ENCODE measurements around the gene AGER. TPM values are rescaled to one million over a fixed set of nuclear protein-coding genes. Genes with fewer than 3 reads are reported as not detected.
A peak's percentile ranks its signal among the peaks of the same experiment; 100 is the strongest.

Gene AGER
- total RNA-seq (2012; rRNA removed) (0.18 and 0.28 TPM in 2 replicates), polyA plus RNA-seq (2012; rRNA removed) (4.2 and 4.9 TPM in 2 replicates), Bru-seq, nascent RNA (percentile 50 among the genes with signal in this experiment), BruChase-seq, experiment 1, labeled RNA remaining after a 6-hour chase (percentile 61 among the genes with signal in this experiment), BruChase-seq, experiment 2, labeled RNA remaining after a 2-hour chase (percentile 65 among the genes with signal in this experiment)
- 1.1 and 2.2 TPM in 2 replicates for polyA plus RNA-seq (2012; cell fraction: cytosol; rRNA removed)
- polyA plus RNA-seq (2012; cell fraction: nucleus; rRNA removed; ENCODE audit: low replicate concordance), result 30.4 and 52.1 TPM in 2 replicates
- long read RNA-seq, partial matches to known transcripts, result 1 of 1 reads
- long read RNA-seq, other reads (novel, unspliced or antisense), result 0 of 1 reads

DNA sequence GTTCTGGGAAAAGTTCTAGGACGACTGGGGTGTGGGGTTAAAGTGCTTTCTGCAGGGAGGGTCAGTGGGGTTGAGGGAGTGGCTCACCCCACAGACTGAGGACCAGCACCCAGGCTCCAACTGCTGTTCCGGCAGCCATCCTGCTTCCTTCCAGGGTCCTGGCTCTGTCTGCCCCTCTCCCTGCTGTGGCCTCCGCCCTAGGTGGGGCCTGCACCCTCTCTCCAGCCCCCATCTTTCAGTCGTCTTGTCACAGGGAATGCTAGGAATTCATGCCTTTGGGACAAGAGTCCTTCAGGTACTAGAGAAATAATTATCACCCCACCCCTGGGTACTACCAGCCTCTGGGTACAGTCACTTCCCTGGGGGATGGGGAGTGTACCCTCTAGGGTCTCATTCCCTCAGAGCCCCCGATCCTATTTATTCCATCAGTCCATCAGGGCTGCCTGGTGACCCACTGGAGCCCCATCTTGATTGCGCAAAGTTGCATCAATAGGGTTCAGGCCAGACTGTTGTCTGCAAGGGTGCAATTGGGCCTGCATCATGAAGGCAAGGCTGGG lies at the start of gene AGER:
Gene AGER (minus strand): TSS at position 170 of the 557 bp plus-strand sequence. CDS start 31 bp downstream, at position 139.
- Histone ChIP-seq H2AK5ac (ENCODE audit: low read depth, low read length) (no peak within 1 kb of the TSS; the same call in 1 of the 2 replicates), H2AFZ (replicated peaks; ENCODE audit: low read length, poor library complexity) (peak within 1 kb of the TSS; percentile 39), H2BK5ac (ENCODE audit: low read depth, low read length, poor library complexity, severe bottlenecking) (no peak within 1 kb of the TSS), H4K20me1 (ENCODE audit: insufficient read depth, low read length) (no peaks in the 10 kb centered on the region), H3K18ac (ENCODE audit: low read depth, low read length) (no peak within 1 kb of the TSS), H3K27me3 (ENCODE audit: control insufficient read depth, insufficient read depth, low read length) (no peaks in the 10 kb centered on the region), H4K91ac (ENCODE audit: insufficient read depth, low read depth, low read length) (no peak within 1 kb of the TSS), H3K23ac (ENCODE audit: low read depth, low read length) (no peak within 1 kb of the TSS), H3K36me3 (ENCODE audit: control insufficient read depth, insufficient read depth, low read length) (peaks cover 38% of the 10 kb centered on the region), H4K5ac (ENCODE audit: low read depth, low read length) (no peak within 1 kb of the TSS), H3K9ac (ENCODE audit: low read depth, low read length) (no peak within 1 kb of the TSS), H2BK120ac (ENCODE audit: low read depth, low read length) (no peak within 1 kb of the TSS), H2BK20ac (ENCODE audit: low read depth, low read length) (no peak within 1 kb of the TSS), H3K4me2 (ENCODE audit: low read depth, low read length) (no peak within 1 kb of the TSS), H3K4me1 (ENCODE audit: control insufficient read depth, insufficient read depth, low read length) (no peaks in the 10 kb centered on the region), H3K4me3 (ENCODE audit: insufficient read depth, low read depth, low read length) (no peak within 1 kb of the TSS), H3K79me1 (ENCODE audit: low read depth in 1 of 2, low read length in 2 of 2) (peaks cover 11 to 48% of the 10 kb centered on the region in 2 experiments), H3K4ac (ENCODE audit: low read depth, low read length) (no peak within 1 kb of the TSS; the same call in 1 of the 2 replicates), H3K9me3 (ENCODE audit: control insufficient read depth, insufficient read depth, low read length) (no peaks in the 10 kb centered on the region), H2AK9ac (replicated peaks; ENCODE audit: low read depth, low read length, poor library complexity) (peak within 1 kb of the TSS; percentile 71), H3K56ac (ENCODE audit: extremely low read depth, insufficient read depth, low read length) (no peak within 1 kb of the TSS), H3K9me1 (ENCODE audit: insufficient read depth, low read length) (peaks cover 9% of the 10 kb centered on the region), H3K14ac (replicated peaks; ENCODE audit: low read depth, low read length) (no peak within 1 kb of the TSS), H3K27ac (ENCODE audit: insufficient read depth, low read length) (no peak within 1 kb of the TSS), H2BK15ac (ENCODE audit: low read depth, low read length) (no peak within 1 kb of the TSS), H4K8ac (ENCODE audit: low read depth in 2 of 2, low read length in 2 of 2) (no peak within 1 kb of the TSS)
- in situ Hi-C loops (cut with MboI; ENCODE audit: low sequenced_read_pairs) (loop anchor here (25.0 kb wide), 1 partner anchor 778 kb away; the partner anchor contains the start of genes BRD2 and HLA-DMA), intact Hi-C loops (cut with micrococcal nuclease) (no loop called here), dilution Hi-C loops (cut with HindIII; ENCODE audit: low sequenced_read_pairs, unreplicated experiment) (no loop called here)
- ChIA-PET POLR2A (ENCODE audit: unreplicated experiment) (no interaction called here), CTCF (no interaction called here)
- WGBS, 2 experiments (ENCODE audit: extremely low coverage in 2 of 2, insufficient read length in 1 of 2), result 100% methylated on average over 1 of the region's 6 CpGs; no CpG with 5 or more reads in 1 of the 2 experiments
- TF ChIP-seq, protein P1, sequence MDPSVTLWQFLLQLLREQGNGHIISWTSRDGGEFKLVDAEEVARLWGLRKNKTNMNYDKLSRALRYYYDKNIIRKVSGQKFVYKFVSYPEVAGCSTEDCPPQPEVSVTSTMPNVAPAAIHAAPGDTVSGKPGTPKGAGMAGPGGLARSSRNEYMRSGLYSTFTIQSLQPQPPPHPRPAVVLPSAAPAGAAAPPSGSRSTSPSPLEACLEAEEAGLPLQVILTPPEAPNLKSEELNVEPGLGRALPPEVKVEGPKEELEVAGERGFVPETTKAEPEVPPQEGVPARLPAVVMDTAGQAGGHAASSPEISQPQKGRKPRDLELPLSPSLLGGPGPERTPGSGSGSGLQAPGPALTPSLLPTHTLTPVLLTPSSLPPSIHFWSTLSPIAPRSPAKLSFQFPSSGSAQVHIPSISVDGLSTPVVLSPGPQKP (IDR thresholded peaks at IDR 0.05; ENCODE audit: borderline replicate concordance, low read depth, low read length), result no peak
- TF ChIP-seq CEBPB (IDR thresholded peaks at IDR 0.05; ENCODE audit: low read depth, low read length) (peak; percentile 42; the same call in 1 of the 2 replicates), SMC3 (IDR thresholded peaks at IDR 0.05; ENCODE audit: low read depth, low read length) (no peak), RAD21 (IDR thresholded peaks at IDR 0.05; ENCODE audit: low read length) (no peak), CHD1 (IDR thresholded peaks at IDR 0.05; ENCODE audit: low read depth, low read length) (no peak)
- TF ChIP-seq, protein P2, sequence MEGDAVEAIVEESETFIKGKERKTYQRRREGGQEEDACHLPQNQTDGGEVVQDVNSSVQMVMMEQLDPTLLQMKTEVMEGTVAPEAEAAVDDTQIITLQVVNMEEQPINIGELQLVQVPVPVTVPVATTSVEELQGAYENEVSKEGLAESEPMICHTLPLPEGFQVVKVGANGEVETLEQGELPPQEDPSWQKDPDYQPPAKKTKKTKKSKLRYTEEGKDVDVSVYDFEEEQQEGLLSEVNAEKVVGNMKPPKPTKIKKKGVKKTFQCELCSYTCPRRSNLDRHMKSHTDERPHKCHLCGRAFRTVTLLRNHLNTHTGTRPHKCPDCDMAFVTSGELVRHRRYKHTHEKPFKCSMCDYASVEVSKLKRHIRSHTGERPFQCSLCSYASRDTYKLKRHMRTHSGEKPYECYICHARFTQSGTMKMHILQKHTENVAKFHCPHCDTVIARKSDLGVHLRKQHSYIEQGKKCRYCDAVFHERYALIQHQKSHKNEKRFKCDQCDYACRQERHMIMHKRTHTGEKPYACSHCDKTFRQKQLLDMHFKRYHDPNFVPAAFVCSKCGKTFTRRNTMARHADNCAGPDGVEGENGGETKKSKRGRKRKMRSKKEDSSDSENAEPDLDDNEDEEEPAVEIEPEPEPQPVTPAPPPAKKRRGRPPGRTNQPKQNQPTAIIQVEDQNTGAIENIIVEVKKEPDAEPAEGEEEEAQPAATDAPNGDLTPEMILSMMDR (conservative IDR thresholded peaks at IDR 0.05; ENCODE audit: low read depth, low read length), result no peak
- DNase-seq, result no peak
- no peak for ATAC-seq (ENCODE audit: low read depth)
- BruUV-seq (replicated peaks), result no TSS peak

All from IMR-90 (cell line).